HG03139 (cell line): ENCODE results near the gene TAGAP.

Source experiments
- ATAC-seq: cut with Tn5 transposase; IDR thresholded peaks from one replicate; pipeline ENCODE4 v1.9.1; 2021; ENCODE audit not compliant: unreplicated experiment

TAGAP gene

GRCh38 chr6:159074120-159074684, 29.4 kb upstream of the TAGAP start:
- no peak for ATAC-seq

GRCh38 chr6:159071843-159072769, 27.3 kb upstream of the TAGAP start:
- ATAC-seq, result no peak

- ATAC-seq, result no peak
Observed at GRCh38 chr6:159068904-159069578, 24.2 kb upstream of the TAGAP start.

GRCh38 chr6:159067334-159067733, 22.5 kb upstream of the TAGAP start:
- no peak for ATAC-seq

- no peak for ATAC-seq
Observed at GRCh38 chr6:159066483-159066882, 21.7 kb upstream of the TAGAP start.

GRCh38 chr6:159065759-159066329, 21.1 kb upstream of the TAGAP start:
- no peak for ATAC-seq

- no peak for ATAC-seq
Observed at GRCh38 chr6:159065091-159065490, 20.3 kb upstream of the TAGAP start.

- no peak for ATAC-seq
Observed at GRCh38 chr6:159064477-159064876, 19.7 kb upstream of the TAGAP start.

- no peak for ATAC-seq
Observed at GRCh38 chr6:159063549-159063948, 18.8 kb upstream of the TAGAP start.

GRCh38 chr6:159062976-159063375, 18.2 kb upstream of the TAGAP start:
- ATAC-seq, result no peak

GRCh38 chr6:159062564-159062945, 17.8 kb upstream of the TAGAP start:
- peak; percentile 61 for ATAC-seq

- ATAC-seq, result peak; percentile 73
Observed at GRCh38 chr6:159061805-159062563, 17.2 kb upstream of the TAGAP start.

- no peak for ATAC-seq
Observed at GRCh38 chr6:159061146-159061545, 16.4 kb upstream of the TAGAP start.

GRCh38 chr6:159059885-159060506, 15.2 kb upstream of the TAGAP start:
- ATAC-seq, result no peak

- ATAC-seq, result no peak
Observed at GRCh38 chr6:159059141-159059540, 14.3 kb upstream of the TAGAP start.

GRCh38 chr6:159056899-159057298, 12.1 kb upstream of the TAGAP start:
- no peak for ATAC-seq

GRCh38 chr6:159056432-159056831, 11.6 kb upstream of the TAGAP start:
- ATAC-seq, result no peak

- no peak for ATAC-seq
Observed at GRCh38 chr6:159056003-159056402, 11.2 kb upstream of the TAGAP start.

GRCh38 chr6:159053781-159054398, 9.1 kb upstream of the TAGAP start:
- no peak for ATAC-seq

GRCh38 chr6:159052720-159053119, 7.9 kb upstream of the TAGAP start:
- ATAC-seq, result no peak
